ENCODE data around the gene LSM2.
"Not testable (repeated sequence)": the region's sequence is repeated elsewhere in the genome, so short reads cannot be mapped to it uniquely, and the experiment has no call there.

LSM2 gene
- total RNA-seq: 10.7 to 22.4 (median 16.5) reads per million in 18 experiments

DNA sequence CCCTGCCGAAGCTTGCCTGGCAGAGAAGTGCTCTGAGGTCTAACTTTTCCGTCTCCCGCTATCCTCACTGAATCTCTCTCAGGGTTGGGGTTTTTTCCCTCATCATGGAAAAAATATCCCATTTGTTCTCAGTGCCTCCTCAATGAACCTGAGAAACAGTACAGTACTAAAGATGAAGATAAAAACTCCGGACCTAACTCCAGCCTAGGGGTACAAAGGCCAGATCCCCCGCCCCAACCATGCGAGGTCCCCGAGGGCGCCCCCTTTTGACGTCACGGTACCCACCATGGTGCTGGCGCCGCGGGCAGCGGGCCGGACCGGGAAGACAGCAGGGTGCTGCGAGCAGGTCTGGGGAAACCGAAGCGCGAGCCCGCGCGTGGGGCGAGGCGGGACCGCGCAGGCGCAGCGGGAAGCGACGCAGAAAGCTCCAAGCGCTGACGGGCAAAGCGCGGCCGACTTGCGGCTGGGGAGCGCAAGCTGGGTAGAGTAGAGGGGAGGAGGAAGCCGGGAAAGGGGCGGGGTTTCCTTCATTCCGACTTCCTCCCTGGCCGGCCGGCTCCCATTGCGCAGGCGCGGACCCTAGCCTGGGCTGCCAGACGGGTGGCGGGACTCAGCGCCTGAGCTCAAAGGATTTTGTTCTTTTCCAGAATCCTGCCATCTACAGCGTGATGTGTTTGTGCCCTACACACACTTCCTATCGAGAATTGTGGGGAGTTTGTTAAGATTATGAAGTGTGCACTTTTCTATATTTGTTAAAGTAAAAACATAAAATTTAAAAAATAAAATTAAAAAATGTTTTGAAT, at the start of gene LSM2:
Gene LSM2 (minus strand): TSS at position 497 of the 803 bp plus-strand sequence. CDS start 209 bp downstream, at position 288.
- DNase-seq: peak; percentile 98

DNA sequence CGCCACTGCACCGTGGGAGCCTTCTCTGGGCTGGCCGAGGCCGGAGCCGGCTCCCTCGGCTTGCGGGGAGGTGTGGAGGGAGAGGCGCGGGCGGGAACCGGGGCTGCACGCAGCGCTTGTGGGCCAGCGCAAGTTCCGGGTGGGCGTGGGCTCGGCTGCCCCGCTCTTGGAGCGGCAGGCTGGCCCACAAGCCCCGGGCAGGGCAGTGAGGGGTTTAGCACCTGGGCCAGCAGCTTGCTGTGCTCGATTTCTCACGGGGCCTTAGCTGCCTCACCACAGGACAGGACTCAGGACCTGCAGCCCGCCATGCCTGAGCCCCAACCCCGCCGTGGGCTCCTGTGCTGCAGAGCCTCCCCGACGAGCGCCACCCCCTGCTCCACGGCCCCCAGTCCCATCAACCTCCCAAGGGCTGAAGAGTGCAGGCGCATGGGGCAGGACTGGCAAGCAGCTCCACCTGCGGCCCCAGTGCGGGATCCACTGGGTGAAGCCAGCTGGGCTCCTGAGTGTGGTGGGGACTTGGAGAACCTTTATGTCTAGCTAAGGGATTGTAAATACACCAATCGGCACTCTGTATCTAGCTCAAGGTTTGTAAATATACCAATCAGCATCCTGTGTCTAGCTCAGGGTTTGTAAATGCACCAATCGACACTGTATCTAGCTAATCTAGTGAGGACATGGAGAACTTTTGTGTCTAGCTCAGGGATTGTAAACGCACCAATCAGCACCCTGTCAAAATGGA, 45.4 kb upstream of the LSM2 start:
- DNase-seq: not testable (repeated sequence)

DNA sequence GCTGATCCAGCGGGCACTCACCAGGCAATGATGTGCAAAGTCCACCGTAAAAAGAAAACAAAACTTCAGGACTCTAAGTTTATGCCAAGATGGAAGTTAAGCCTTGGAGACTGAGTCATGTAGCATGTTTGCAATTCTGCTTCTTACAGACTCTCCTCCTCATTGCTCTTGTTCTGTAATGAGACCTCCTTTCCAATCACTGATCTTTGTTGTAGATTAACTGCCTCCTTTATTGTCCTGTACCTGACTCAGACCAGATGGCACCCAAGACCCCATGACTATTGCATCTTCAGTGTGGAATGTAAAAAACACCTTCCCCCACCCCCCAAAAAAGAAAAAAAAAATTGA, 44.7 kb upstream of the LSM2 start:
- no peak for DNase-seq

DNA sequence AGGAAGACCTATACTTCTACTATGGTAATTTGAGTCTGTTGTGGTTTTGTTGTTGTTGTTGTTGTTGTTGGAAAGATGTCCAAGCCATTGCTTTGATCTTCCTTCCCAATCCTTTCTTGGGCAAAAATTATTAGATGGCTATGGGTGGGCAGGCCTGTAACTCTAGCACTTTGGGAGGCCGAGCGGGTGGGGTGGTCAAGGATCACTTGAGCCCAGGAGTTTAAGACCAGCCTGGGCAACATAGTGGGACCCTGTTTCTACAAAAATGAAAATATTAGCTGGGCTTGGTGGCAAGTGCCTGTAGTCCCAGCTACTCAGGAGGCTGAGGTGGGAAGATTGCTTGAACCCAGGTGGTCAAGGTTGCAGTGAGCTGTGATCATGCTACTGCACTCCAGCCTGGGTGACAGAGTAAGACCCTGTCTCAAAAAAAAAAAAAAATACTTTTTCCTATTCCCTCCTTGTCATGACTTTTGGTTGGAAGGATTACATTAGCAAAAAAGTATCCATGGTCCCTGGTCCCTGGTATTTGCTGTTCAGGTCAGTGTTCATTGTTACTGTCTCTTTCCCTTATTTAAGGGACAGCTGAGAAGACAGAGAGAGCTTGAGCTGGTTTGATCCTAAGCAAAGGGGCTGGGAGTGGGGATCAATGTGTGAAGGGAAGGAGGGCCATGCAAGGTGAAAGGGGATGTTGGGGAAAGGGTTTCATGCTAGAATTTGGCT, 44.2 kb upstream of the LSM2 start:
- DNase-seq: no peak

DNA sequence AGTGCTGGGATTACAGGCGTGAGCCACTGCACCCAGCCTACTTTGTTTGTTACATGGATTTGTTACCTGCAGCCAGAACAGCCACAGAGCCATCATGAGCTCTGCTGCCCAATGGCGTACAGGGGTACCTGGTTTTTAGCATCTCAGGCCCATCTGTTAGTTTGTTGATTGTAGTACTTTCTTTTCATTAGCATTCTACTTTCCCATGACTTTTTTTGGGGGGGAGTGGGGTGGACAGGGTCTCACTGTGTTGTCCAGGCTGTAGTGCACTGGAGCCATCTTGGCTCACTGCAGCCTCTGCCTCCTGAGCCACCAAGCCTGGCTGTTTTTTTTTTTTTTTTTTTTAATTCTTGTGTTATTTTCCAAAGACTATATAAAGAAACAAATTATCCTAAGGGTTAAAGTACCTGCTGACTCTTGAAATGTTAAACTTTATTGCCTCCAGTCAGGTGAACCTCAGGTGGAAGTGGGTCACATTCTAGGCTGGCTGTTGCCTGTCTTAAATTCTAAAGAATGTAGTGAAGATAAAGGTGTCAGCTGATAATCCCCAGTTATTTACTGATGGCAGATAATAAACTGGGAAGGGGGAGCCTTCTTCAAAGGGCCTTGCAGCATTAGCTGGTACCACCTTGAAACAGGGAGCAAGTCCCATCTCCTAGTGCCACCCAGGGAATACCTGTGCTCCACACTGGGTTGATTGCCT, 40.7 kb upstream of the LSM2 start:
- DNase-seq: no peak

DNA sequence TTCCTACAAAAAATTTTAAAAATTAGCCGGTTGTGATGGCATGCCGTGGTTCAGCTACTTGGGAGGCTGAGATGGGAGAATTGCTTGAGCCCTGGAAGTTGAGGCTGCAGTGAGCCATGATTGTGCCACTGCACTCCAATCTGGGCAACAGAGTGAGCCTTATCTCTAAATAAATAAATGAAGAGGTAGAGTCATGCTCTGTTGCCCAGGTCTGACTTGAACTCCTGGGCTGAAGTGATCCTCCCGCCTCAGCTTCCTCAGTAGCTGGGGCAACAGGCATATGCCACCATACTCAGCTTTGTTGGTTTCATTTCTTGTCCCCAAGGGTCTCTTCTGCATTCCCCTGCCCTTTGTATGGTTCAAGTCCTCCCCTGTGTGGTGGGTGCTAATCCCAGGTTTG, 37.7 kb upstream of the LSM2 start:
- DNase-seq: no peak

DNA sequence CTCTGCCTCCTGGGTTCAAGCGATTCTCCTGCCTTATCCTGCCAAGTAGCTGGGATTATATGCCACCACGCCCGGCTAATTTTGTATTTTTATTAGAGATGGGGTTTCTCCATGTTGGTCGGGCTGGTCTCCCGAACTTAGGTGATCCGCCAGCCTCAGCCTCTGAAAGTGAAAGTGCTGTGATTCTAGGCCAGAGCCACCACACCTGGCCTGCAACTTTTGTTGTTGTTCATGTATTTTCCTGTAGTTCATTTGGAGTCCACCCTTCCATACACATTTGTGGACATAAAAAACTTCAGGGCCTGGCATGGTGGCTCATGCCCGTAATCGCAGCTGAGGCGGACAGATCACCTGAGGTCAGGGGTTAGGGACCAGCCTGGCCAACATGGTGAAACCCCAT, 35.3 kb upstream of the LSM2 start:
- no peak for DNase-seq

DNA sequence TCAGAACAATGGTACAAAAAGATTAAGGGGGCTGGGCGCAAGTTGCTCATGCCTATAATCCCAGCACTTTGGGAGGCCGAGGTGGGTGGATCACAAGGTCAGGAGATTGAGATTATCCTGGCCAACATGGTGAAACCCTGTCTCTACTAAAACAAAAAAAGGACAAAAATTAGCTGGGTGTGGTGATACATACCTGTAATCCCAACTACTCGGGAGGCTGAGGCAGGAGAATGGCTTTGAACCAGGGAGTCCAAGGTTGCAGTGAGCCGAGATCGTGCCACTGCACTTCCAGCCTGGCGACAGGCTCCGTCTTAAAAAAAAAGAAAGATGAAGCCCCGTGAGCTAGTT, 33.0 kb upstream of the LSM2 start:
- DNase-seq: not testable (repeated sequence)

DNA sequence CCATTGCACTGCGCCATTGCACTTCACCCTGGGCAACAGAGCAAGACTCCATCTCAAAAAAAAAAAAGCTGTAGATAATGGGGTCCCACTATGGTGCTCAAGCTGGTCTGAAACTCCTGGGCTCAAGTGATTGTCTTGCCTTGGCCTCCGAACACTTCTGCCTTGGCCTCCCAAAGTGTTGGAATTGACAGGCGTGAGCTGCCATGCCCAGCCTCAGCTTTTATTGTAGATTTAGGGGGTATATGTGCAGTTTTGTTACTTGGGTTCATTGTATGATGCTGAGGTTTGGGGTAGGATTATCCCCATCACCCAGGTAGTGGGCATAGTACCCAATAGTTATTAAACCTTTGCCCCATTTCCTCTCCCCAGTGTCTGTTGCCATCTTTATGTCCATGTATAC, 32.2 kb upstream of the LSM2 start:
- no peak for DNase-seq

DNA sequence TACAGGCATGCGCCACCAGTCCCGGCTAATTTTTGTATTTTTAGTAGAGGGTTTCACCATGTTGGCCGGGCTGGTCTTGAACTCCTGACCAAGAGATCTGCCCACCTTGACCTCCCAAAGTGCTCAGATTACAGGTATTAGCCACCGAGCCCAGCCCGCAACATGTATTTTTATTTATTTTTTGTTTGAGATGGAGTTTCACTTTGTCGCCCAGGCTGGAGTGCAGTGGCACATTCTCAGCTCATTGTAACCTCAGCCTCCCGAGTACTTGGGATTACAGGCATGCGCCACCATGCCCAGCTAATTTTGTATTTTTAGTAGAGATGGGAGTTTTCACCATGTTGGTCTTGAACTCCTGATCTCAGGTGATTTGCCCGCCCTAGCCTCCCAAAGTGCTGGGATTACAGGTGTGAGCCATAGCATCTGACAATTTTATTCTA, 31.4 kb upstream of the LSM2 start:
- DNase-seq: not testable (repeated sequence)

DNA sequence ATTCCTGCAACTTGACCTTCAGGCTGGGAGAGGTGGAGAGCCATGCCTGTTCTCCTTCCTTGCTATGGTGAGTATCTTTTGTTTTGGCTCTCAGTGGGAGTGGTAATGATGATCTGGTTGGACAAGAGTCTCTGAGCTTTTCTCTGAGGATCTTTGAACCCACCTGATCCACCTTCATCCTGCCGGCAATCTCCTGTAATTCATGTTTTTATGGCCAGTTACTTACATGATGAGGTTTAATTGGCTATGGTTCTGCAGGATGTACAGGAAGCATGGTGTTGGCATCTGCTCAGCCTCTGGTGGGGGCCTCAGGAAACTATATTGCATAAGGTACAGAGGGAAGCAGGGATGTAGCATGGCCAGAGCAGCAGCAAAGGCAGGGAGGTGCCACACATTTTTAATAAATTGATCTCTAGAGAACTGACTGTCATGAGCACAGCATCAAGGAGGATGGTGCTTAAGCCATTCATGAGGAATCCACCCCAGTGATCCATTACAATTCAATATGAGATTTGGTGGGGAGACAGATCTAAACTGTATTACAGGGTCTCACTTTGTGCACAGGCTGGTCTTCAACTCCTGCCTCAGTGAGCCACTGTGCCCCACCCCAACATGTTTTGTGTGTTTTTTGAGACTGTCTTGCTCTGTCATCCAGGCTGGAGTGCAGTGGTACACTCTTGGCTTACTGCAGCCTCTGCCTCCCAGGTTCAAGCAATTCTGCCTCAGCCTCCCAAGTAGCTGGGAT, 30.8 kb upstream of the LSM2 start:
- no peak for DNase-seq

DNA sequence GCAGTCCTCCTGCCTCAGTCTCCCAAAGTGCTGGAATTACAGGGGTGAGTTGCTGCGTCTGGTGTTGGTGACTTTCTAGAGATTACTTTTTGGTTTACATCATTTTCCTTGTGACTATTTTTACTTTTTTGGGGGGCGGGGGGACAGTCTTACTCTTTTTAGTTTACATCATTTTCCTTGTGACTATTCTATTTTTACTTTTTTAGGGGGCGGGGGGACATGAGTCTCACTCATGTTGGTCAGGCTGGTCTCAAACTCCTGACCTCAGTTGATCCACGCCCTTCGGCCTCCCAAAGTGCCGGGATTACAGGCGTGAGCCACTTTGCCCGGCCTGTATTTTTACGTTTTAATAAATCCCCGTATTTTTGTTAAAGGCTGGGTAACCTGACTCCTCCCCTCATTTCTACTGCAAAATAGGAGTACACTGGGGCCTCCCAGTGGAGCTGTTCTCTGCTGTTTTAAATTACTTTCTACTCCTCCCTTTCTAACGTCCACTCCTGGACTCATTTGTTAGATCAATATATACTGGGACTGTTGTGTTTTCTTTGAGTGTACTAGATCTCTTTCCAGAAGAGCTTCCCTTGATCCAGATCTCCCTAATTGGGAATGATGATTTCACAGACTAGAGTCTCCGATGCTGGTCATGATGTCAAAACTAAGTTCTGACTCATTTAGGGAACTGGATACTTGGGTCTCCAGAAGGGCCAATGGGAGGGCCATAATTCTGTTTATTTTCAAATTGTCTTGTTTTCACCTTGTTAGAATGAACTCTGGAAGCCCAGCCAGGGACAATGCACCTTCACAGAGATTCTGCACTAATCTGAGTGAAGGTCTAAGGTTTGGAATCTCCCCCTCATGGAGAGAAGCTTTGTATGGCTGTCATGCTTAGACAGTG, 30.0 kb upstream of the LSM2 start:
- DNase-seq: peak; percentile 58

DNA sequence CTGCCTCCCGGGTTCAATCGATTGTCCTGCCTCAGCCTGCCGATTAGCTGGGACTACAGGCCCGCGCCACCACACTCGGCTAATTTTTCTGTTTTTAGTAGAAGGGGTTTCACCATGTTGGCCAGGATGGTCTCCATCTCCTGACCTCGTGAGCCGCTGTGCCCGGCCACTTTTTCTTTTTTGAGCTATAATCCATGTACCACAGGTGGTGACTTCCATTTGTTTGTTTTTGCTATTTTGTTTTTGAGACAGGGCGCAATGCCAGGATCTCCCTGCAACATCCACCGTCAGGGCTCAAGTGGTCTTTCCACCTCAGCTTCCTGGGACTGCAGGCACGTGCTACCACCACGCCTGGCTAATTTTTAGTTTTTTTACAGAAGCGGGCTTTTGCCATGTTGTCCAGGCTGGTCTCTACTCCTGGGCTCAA, 29.3 kb upstream of the LSM2 start:
- peak in 1 of 2 donors; percentile 11 for DNase-seq

DNA sequence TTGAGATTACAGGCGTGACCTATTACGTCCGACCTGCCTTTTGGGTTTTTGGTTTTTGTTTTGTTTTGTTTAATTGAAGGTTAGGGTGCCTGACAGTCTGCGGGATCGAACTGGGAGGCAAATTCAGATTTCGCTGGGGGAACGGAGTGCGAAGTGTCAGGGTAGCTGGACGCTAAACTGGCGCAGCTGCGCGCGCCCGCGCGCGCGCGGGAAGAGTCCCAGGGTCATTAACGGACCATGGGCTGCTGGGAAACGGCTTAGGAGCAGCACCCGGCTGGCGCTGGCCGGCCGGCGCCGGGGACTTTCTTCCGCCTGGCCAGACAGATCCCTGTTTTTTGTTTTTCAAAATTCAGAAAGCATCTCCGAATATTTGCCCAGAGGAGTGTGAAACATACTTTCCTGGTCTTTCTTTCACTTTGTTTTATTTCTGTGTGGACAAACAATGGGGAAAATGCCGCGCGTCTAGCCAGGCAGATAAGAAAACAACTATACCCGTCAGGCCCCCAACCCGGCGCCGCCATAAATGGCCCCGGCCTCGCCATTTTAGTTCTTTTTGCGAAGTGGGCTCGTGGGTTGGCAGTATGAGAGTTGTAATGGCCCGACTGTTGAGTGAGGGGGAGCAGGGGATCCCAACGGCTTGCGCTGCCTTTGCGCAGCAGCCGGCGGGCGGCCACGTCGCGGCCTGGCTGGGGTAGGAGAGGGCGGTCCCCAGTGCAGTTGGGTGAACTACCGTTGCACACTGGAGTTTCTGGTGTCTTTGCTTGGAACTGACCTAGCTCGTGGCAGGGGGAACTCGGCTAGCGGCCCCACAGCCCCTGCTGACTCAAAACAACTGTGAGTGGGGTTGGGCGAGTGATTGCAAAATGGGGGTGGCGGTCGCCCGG, 27.8 kb upstream of the LSM2 start:
- peak; percentile 82 to 88 for DNase-seq

DNA sequence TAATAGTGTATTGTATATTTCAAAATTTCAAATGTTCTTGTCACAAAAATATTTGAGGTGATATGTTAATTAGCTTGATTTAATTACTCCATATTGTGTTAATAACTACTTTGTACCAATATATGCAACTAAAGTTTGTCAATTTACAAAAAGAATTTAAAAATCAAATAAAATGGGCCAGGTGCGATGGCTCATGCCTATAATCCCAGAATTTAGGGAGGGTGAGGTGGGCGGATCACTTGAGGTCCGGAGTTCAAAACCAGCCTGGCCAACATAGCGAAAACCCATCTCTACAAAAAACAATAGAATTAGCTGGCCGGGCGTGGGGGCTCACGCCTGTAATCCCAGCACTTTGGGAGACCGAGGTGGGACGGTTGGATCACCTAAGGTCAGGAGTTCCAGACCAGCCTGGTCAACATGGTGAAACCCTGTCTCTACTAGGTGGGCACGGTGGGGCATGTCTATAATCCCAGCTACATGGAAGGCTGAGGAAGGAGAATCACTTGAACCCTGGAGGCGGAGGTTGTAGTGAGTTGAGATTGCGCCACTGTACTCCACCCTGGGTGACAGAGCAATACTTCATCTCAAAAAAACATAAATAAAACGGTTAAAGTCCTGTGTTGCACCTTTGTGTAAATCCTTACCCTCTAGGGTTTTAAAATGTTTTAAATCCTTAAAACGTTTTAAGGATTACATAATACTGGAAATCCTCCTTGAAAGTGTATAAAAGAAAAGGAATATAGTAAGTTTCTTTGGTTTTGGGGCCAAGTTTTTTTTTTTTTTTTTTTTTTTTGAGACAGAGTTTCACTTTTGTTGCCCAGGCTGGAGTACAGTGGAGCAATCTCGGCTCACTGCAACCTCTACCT, 24.8 kb upstream of the LSM2 start:
- peak; percentile 60 to 66 for DNase-seq

DNA sequence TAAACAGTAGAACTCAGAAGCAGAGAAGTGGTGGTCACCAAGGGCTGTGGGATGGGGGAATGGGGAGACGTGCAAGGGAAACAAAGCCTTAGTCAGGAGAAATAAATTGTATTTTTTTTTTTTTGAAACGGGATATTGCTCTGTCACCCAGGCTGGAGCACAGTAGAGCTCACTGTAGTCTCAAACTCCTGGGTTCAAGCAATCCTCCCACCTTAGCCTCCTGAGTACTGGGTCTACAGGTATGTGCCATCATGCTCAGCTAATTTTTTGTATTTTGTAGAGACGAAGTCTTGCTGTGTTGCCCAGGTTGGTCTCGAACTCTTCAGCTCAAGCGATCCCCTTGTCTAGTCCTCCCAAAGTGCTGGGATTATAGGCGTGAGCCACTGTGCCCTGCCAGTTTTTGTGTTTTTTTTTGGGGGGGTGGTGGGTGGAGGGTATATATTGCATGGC, 24.1 kb upstream of the LSM2 start:
- DNase-seq: no peak

DNA sequence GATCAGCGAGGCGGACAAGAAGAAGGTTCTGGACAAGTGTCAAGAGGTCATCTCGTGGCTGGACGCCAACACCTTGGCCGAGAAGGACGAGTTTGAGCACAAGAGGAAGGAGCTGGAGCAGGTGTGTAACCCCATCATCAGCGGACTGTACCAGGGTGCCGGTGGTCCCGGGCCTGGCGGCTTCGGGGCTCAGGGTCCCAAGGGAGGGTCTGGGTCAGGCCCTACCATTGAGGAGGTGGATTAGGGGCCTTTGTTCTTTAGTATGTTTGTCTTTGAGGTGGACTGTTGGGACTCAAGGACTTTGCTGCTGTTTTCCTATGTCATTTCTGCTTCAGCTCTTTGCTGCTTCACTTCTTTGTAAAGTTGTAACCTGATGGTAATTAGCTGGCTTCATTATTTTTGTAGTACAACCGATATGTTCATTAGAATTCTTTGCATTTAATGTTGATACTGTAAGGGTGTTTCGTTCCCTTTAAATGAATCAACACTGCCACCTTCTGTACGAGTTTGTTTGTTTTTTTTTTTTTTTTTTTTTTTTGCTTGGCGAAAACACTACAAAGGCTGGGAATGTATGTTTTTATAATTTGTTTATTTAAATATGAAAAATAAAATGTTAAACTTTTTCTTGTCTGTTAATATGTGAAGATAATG, 23.0 kb upstream of the LSM2 start:
- DNase-seq: peak in 1 of 2 donors; percentile 71
